ENCODE measurements around the gene MRPL40. TPM values are rescaled to one million over a fixed set of nuclear protein-coding genes. Genes with fewer than 3 reads are reported as not detected.
A peak's percentile ranks its signal among the peaks of the same experiment; 100 is the strongest.

Gene MRPL40
- polyA plus RNA-seq, 1 donor from 2014 or later: 32.5 TPM

DNA sequence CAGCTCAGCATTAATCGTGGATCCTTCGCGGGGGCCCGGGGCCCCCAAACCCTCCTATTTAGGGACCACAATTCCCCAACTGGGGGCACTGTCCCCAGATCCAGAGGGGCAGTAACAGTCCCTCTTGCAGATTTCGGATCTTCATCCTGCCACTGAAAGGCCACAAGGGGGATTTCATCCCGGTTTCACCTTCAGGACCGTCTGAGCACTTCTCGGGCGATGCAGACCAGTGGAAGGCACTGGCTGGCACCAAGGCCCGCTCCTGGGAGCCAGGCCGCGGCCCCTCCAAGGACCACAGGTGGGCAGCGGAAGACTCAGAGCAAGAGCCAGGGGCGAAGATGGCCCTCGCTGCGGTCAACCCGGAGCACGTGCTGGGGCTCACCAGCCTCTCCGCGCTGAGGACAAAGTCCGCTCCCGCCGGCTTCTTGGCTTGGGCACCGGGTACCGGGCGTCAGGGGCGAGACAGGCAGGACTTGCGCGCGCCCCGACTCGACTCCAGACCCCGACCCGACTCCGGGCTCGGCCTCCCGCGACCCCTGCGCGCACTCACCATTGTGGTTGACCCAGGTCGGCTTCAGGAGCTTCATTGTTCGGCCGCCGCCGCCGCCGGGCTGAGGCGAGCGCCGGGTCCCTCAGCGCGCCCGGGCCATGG lies 1.3 kb upstream of the MRPL40 start:
- peaks cover 52% of the 10 kb centered on the region for H3K79me2 ChIP-seq (replicated peaks; ENCODE audit: insufficient read depth, low read length)
- H3K9me3 ChIP-seq (ENCODE audit: low read length): no peaks in the 10 kb centered on the region
- H3K4me2 ChIP-seq (ENCODE audit: low read length): peak overlapping the region; percentile 89
- no peaks in the 10 kb centered on the region for H3K27me3 ChIP-seq (ENCODE audit: insufficient read depth, low read depth, low read length)
- H3K36me3 ChIP-seq (ENCODE audit: insufficient read depth, low read length): peaks cover 9% of the 10 kb centered on the region
- H3K9me2 ChIP-seq (ENCODE audit: insufficient read depth, low read length): no peaks in the 10 kb centered on the region
- peak overlapping the region; percentile 1 for H2AFZ ChIP-seq (ENCODE audit: low read depth, low read length)
- no peaks in the 10 kb centered on the region for H3F3A ChIP-seq (ENCODE audit: insufficient read depth, low read length, poor library complexity, severe bottlenecking)
- TF ChIP-seq EZH2 (IDR thresholded peaks at IDR 0.05; ENCODE audit: borderline replicate concordance, insufficient read depth, low read length, poor library complexity, severe bottlenecking) (no peak), MXI1 (conservative IDR thresholded peaks at IDR 0.05; ENCODE audit: poor library complexity, severe bottlenecking) (peak; percentile 12), EP300 (conservative IDR thresholded peaks at IDR 0.05; ENCODE audit: poor library complexity, severe bottlenecking) (no peak), SMC3 (conservative IDR thresholded peaks at IDR 0.05; ENCODE audit: poor library complexity) (peak; percentile 35)
- TF ChIP-seq, protein P1, sequence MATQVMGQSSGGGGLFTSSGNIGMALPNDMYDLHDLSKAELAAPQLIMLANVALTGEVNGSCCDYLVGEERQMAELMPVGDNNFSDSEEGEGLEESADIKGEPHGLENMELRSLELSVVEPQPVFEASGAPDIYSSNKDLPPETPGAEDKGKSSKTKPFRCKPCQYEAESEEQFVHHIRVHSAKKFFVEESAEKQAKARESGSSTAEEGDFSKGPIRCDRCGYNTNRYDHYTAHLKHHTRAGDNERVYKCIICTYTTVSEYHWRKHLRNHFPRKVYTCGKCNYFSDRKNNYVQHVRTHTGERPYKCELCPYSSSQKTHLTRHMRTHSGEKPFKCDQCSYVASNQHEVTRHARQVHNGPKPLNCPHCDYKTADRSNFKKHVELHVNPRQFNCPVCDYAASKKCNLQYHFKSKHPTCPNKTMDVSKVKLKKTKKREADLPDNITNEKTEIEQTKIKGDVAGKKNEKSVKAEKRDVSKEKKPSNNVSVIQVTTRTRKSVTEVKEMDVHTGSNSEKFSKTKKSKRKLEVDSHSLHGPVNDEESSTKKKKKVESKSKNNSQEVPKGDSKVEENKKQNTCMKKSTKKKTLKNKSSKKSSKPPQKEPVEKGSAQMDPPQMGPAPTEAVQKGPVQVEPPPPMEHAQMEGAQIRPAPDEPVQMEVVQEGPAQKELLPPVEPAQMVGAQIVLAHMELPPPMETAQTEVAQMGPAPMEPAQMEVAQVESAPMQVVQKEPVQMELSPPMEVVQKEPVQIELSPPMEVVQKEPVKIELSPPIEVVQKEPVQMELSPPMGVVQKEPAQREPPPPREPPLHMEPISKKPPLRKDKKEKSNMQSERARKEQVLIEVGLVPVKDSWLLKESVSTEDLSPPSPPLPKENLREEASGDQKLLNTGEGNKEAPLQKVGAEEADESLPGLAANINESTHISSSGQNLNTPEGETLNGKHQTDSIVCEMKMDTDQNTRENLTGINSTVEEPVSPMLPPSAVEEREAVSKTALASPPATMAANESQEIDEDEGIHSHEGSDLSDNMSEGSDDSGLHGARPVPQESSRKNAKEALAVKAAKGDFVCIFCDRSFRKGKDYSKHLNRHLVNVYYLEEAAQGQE (IDR thresholded peaks at IDR 0.05; ENCODE audit: borderline replicate concordance): peak; percentile 3
- TF ChIP-seq, protein P2, sequence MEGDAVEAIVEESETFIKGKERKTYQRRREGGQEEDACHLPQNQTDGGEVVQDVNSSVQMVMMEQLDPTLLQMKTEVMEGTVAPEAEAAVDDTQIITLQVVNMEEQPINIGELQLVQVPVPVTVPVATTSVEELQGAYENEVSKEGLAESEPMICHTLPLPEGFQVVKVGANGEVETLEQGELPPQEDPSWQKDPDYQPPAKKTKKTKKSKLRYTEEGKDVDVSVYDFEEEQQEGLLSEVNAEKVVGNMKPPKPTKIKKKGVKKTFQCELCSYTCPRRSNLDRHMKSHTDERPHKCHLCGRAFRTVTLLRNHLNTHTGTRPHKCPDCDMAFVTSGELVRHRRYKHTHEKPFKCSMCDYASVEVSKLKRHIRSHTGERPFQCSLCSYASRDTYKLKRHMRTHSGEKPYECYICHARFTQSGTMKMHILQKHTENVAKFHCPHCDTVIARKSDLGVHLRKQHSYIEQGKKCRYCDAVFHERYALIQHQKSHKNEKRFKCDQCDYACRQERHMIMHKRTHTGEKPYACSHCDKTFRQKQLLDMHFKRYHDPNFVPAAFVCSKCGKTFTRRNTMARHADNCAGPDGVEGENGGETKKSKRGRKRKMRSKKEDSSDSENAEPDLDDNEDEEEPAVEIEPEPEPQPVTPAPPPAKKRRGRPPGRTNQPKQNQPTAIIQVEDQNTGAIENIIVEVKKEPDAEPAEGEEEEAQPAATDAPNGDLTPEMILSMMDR (IDR thresholded peaks at IDR 0.05; ENCODE audit: poor library complexity, severe bottlenecking): peak; percentile 40
- peak overlapping the region; percentile 98 for H3K4me3 ChIP-seq (ENCODE audit: low read length)
- peak overlapping the region; percentile 57 for H3K27ac ChIP-seq (ENCODE audit: low read length)
- H4K20me1 ChIP-seq (ENCODE audit: insufficient read depth): peaks cover 5% of the 10 kb centered on the region
- H3K9ac ChIP-seq (ENCODE audit: low read length): peak overlapping the region; percentile 83

DNA sequence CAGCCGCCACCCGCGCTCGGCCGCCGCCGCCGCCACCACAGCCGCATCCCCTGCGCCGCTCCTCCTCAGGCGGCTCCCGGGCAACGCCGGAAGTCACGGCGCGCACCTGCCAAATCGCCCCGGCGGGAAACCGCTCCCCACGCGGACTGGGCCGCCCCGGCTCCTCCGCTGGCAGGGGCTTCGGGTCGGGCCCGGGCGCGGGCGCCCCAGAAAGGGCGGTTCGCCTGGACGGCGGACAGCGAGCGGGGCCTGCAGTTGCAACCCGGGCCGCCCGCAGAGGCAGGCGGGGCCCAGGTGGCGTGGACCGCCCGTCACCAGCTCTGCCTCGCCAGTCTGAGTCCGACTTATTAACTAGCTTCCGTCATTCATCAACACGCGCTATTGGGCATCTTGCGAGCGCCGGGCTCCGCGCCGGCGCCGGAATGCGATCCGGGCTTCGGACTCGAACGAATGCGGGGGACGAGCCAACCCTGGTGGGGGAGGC lies 654 bp upstream of the MRPL40 start, which contains the start of gene HIRA:
Gene HIRA, minus strand, starts transcription at position 85 of the 484 bp plus-strand sequence. CDS start 257 bp downstream, outside the sequence.
- H3K27ac ChIP-seq (ENCODE audit: low read length): peak within 1 kb of the TSS; percentile 92
- peaks cover 5% of the 10 kb centered on the region for H4K20me1 ChIP-seq (ENCODE audit: insufficient read depth)
- peak within 1 kb of the TSS; percentile 93 for H3K9ac ChIP-seq (ENCODE audit: low read length)
- H3K9me2 ChIP-seq (ENCODE audit: insufficient read depth, low read length): no peaks in the 10 kb centered on the region
- TF ChIP-seq, protein P2 (IDR thresholded peaks at IDR 0.05; ENCODE audit: poor library complexity, severe bottlenecking): no peak
- TF ChIP-seq EZH2 (IDR thresholded peaks at IDR 0.05; ENCODE audit: borderline replicate concordance, insufficient read depth, low read length, poor library complexity, severe bottlenecking) (no peak), POLR2AphosphoS5 (IDR thresholded peaks at IDR 0.05) (no peak), SMC3 (conservative IDR thresholded peaks at IDR 0.05; ENCODE audit: poor library complexity) (peak; percentile 9), EP300 (conservative IDR thresholded peaks at IDR 0.05; ENCODE audit: poor library complexity, severe bottlenecking) (peak; percentile 41), MXI1 (conservative IDR thresholded peaks at IDR 0.05; ENCODE audit: poor library complexity, severe bottlenecking) (no peak), TAF1 (IDR thresholded peaks at IDR 0.05; ENCODE audit: low read depth) (peak; percentile 53), RAD21 (conservative IDR thresholded peaks at IDR 0.05) (no peak)
- TF ChIP-seq, protein P1 (IDR thresholded peaks at IDR 0.05; ENCODE audit: borderline replicate concordance): no peak
- no peaks in the 10 kb centered on the region for H3F3A ChIP-seq (ENCODE audit: insufficient read depth, low read length, poor library complexity, severe bottlenecking)
- peaks cover 46% of the 10 kb centered on the region for H3K79me2 ChIP-seq (replicated peaks; ENCODE audit: insufficient read depth, low read length)
- no peaks in the 10 kb centered on the region for H3K9me3 ChIP-seq (ENCODE audit: low read length)
- H3K4me3 ChIP-seq (ENCODE audit: low read length): peak within 1 kb of the TSS; percentile 98
- H2AFZ ChIP-seq (ENCODE audit: low read depth, low read length): peak within 1 kb of the TSS; percentile 60
- no peaks in the 10 kb centered on the region for H3K27me3 ChIP-seq (ENCODE audit: insufficient read depth, low read depth, low read length)
- peak within 1 kb of the TSS; percentile 89 for H3K4me2 ChIP-seq (ENCODE audit: low read length)
- peaks cover 9% of the 10 kb centered on the region for H3K36me3 ChIP-seq (ENCODE audit: insufficient read depth, low read length)
